Stimulated activated CD8-positive, alpha-beta memory T cell treated with anti-CD3 and anti-CD28 coated beads, Interleukin-12 subunit alpha, Interleukin-12 subunit beta, amount 100 ng/mL, for 24 hours (primary cell): Measurements from ENCODE around the gene NAA10.

Experiments
- DNase-seq: peaks from one replicate; pipeline ENCODE4 v3.0.0-alpha.2; 2020; ENCODE audit errors: extremely low read depth

NAA10 gene

GRCh38 chrX:153884590-153884989 lies 50.2 kb downstream of the NAA10 start:
- no peak for DNase-seq

DNA sequence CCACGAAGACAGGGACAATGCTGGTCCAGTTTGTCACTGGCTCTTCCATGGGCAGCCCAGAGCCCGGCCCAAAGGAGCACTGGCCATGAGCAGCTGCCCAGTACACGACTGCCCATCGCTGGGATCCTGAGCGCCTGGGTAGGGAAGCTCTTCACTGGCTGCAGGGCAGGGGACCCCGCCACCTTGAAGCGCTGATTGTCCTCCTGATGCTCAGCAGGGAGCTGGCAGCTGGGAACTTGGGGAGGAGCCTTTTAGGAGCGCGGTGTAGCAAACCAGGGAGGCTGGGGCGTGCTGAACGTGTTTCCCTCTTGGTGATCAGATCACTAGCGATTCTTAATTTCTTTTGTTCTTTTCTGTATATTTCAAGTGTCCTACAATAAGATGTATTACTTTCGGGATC lies 50.7 kb downstream of the NAA10 start:
- DNase-seq, result no peak

DNA sequence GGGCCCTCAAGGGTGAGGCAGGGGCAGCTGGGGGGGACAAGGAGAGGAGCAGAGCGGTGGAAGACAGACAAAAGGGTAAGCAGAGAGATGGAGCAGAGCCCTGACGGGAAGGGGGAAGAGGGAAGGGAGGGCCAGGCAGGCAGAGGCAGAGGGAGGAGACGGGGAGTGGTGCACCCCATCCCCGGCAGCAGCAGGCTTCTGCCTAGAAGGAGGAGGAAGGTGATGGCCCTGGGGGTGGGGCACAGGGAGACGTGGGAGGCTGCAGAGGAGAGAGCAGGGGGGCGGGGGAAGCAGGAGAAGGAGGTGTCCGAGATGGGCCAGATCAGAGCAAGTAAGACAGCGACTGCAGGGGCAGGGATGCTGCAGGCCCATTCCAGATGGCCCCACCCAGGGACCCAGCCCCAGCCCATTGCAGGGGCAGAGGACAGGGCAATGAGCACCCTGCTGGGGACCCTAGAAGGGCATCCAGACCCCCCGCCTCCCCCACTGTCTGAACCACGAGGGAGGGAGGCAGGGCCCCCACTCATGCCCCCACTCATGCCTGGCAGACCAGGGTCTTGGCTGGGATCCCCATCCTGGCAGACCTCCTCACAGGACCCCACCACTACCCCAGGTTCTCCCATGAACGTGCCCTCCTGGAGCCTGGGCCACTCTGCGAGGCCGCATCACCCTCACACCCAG lies 51.5 kb downstream of the NAA10 start:
- no peak for DNase-seq

GRCh38 chrX:153882557-153882956 lies 52.3 kb downstream of the NAA10 start:
- no peak for DNase-seq

DNA sequence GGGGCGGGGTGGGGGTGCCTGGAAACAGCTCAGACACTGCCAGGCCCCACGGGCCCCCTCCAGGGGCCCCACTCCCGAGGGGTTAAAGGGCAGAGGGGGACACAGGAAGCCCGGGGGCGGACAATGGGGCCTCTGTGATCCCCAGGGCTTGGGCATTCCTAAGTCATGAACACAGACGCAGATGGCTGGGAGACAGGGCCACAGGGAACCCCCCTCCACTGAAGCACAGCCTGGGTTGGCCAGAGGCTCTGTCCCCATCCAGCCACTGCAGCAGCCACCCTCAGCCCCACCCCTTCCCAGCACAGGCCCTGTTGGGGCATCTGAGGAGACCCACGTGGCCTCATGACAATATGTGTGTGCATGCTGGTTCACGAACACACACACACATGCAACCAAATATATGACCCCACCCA lies 52.7 kb downstream of the NAA10 start:
- no peak for DNase-seq

DNA sequence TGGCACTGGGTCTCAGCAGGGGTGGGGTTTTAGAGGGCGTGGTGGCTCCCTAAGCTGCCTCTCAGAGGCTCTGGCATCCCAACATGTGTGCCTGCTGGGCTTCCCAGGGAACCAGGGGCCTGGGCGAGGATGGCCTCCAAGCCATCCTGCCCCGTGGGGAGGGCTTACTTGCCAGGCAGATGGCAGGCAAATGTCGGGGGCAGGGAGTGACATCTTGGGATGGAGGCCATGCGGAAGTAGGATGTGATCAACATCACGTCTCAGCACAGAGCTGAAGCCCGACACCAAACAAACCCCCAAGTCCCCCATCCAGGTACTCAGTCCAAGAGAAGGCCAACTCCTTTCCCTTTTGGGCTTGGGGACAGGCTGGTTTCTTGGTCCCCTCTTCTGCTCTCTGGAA lies 53.6 kb downstream of the NAA10 start:
- no peak for DNase-seq

- no peak for DNase-seq
Observed at GRCh38 chrX:153880440-153880815, 54.4 kb downstream of the NAA10 start.

- no peak for DNase-seq
Observed at GRCh38 chrX:153879741-153880439, 54.9 kb downstream of the NAA10 start.
